ENCODE data around the gene PRADC1.

PRADC1 gene

DNA sequence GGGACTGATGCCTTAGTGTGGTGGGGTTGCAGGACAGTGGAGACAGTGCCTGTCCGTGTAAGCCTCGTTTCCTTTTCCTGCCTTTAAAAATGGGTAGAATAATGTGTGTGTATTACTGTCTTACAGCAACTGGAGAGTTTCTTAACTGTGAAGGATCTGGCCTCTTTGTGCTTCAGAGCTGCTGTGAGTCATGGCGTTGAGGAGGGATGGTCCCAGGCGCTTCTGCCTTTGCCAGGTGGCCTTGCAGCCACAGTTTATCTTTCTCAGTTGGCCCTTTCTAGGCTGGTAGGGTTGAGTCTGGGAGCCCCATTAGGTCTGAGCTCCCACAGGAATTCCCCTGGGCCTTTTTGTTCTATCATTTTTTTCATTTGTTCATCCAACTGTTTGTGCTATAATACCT, 9.2 kb downstream of the PRADC1 start:
- no peak for DNase-seq (ENCODE audit: low read depth)
- no peak overlapping the region for H3K4me3 ChIP-seq (ENCODE audit: low read length)
- TF ChIP-seq, protein P1, sequence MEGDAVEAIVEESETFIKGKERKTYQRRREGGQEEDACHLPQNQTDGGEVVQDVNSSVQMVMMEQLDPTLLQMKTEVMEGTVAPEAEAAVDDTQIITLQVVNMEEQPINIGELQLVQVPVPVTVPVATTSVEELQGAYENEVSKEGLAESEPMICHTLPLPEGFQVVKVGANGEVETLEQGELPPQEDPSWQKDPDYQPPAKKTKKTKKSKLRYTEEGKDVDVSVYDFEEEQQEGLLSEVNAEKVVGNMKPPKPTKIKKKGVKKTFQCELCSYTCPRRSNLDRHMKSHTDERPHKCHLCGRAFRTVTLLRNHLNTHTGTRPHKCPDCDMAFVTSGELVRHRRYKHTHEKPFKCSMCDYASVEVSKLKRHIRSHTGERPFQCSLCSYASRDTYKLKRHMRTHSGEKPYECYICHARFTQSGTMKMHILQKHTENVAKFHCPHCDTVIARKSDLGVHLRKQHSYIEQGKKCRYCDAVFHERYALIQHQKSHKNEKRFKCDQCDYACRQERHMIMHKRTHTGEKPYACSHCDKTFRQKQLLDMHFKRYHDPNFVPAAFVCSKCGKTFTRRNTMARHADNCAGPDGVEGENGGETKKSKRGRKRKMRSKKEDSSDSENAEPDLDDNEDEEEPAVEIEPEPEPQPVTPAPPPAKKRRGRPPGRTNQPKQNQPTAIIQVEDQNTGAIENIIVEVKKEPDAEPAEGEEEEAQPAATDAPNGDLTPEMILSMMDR (IDR thresholded peaks at IDR 0.05; ENCODE audit: insufficient read depth, low read depth, low read length, missing control alignments), result no peak

DNA sequence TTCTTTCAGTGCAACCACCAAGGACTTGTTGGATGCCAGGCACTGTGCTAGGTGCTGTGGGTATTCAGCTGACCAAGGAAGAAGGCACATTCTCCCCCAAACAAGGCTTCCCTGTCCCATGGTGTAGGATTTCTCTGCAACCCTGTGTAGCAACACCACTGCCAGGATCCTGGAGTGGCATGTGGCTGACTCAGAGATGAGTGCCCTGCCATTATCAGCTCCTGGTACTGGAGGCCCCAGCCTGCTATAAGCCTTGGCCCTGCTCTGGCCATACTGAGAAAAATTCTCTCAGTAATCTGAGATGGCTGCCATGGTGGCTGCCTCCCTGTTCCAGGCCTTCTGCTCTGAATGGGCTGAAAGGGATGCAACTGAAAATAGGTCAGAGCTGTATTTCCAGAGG, 14.7 kb downstream of the PRADC1 start:
- peak; percentile 59 for DNase-seq (ENCODE audit: low read depth)
- no peak overlapping the region for H3K4me3 ChIP-seq (ENCODE audit: low read length)
- TF ChIP-seq, protein P1 (IDR thresholded peaks at IDR 0.05; ENCODE audit: insufficient read depth, low read depth, low read length, missing control alignments), result no peak

DNA sequence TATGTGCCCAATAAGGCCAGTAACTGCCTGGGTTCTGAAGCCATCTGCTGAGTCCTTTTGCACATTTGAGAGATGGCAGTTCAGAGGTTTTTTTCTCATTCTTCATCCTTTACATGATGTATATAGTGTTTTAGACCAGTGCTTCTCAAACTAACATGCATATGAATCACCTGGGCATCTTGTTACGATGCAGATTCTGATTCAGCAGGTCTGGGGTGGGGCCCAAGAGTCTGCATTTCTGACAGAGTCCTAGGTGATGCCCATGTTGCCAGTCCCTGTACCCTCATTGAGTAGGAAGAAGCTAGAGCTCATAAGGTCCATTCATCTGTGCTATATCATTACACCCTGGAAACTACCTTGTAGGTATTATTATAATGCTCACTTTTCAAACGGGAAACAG, 15.2 kb downstream of the PRADC1 start:
- TF ChIP-seq, protein P1 (IDR thresholded peaks at IDR 0.05; ENCODE audit: insufficient read depth, low read depth, low read length, missing control alignments), result no peak
- peak; percentile 52 for DNase-seq (ENCODE audit: low read depth)
- H3K4me3 ChIP-seq (ENCODE audit: low read length), result no peak overlapping the region

DNA sequence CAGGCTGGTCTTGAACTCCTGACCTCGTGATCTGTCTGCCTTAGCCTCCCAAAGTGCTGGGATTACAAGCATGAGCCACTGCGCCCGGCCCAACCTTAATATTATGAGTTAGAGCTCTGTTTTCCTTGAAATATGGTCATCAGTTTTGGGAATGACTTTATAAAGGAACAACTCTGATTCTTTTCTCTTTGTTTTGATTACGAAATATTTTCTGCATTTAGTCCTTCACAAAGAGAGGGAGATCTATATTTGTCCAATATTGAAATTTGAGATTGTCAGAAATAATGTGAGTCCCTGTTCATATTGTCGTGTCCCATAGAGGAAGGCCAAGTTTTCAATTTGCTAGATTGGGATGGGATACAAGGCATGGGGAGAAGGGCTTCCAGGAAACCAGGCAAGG, 15.9 kb downstream of the PRADC1 start:
- no peak overlapping the region for H3K4me3 ChIP-seq (ENCODE audit: low read length)
- TF ChIP-seq, protein P1 (IDR thresholded peaks at IDR 0.05; ENCODE audit: insufficient read depth, low read depth, low read length, missing control alignments), result no peak
- no peak for DNase-seq (ENCODE audit: low read depth)

DNA sequence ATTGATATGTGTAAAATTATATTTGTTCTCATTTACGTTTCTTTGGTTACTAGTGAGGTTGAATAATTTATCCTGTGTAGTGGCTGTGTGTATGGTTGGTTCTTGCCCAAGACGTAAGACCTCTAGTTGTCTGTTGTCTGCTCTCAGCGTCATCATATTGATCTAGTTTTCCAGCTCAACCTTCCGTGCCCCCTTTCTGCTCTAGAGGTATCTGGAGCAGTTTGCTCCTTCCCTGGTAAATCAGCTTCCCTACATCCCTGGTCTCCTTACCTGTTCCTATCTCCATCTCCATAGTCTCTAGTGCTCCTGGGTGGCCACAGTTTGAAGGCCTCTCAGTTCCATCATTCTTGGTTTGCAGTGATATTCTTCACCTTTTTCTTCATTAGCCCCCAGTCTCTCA, 17.8 kb downstream of the PRADC1 start:
- H3K4me3 ChIP-seq (ENCODE audit: low read length), result peak overlapping the region; percentile 78
- no peak for DNase-seq (ENCODE audit: low read depth)
- TF ChIP-seq, protein P1 (IDR thresholded peaks at IDR 0.05; ENCODE audit: insufficient read depth, low read depth, low read length, missing control alignments), result no peak

DNA sequence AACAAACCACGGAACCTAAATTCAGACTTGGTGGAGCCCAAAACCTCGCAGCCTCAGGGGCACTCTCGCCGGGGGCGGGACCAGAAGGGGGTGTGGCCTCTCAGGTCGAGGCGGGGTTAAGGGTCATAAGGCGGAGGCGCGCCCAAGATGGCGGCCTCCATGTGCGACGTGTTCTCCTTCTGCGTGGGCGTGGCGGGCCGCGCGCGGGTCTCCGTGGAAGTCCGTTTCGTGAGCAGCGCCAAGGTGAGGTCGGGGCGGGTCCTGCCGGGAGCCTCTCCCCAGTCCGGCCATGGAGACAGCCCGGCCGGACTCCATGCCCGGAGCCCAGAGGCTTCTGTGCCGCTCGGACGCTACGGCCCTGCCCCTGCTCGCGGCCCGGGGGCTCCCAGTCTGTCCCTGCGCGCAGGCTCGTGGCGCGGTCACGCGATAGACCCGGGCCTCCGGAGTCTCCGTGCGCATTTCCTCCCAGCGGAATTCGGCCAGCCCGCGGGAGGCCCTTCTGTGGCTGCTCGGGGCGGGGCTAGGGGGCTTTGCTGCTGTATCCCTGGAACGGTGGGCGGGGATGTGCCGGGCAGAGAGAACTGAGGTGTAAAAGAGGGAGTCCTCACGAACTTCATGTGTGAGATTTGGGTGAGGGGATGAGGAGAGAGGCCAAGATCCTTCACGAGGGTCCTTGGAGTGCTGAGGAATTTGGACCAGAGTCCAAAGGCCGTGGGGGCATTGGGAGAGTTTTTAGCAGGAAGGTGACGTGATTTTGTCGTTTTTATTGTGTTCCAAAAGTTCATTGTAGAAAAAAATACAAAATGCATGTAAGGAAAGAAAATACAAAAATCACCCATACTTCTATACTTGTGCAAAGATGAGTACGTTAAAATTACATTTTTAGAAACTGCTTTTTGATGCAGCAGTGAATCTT, 18.7 kb downstream of the PRADC1 start, which contains the start of gene SMYD5:
SMYD5 (plus strand) TSS at position 126 of the 916 bp plus-strand sequence; CDS start at position 148, 22 bp downstream.
- TF ChIP-seq, protein P1 (IDR thresholded peaks at IDR 0.05; ENCODE audit: insufficient read depth, low read depth, low read length, missing control alignments), result no peak
- DNase-seq (ENCODE audit: low read depth), result peak; percentile 77
- H3K4me3 ChIP-seq (ENCODE audit: low read length), result peak within 1 kb of the TSS; percentile 78
